Measurements from ENCODE around the gene RAP2C. TPM values are rescaled to one million over a fixed set of nuclear protein-coding genes. Genes with fewer than 3 reads are reported as not detected.
"Not testable (repeated sequence)": the region's sequence is repeated elsewhere in the genome, so short reads cannot be mapped to it uniquely, and the experiment has no call there.

Gene RAP2C
- total RNA-seq, 1 experiment from 2014 or later, result 9.7 TPM

- no peak overlapping the region for H3K4me3 ChIP-seq
- DNase-seq, result no peak
- no peaks in the 10 kb centered on the region for H3K27me3 ChIP-seq
- H3K9me3 ChIP-seq, result no peaks in the 10 kb centered on the region
- no peaks in the 10 kb centered on the region for H3K36me3 ChIP-seq
These were observed 54.2 kb downstream of the RAP2C start for GRCh38 chrX:132165005-132165404.

GRCh38 chrX:132163094-132163493 lies 56.2 kb downstream of the RAP2C start:
- not testable (repeated sequence) for DNase-seq, H3K27me3 ChIP-seq, H3K9me3 ChIP-seq, H3K4me3 ChIP-seq, H3K36me3 ChIP-seq

- Histone ChIP-seq H3K9me3 (no peaks in the 10 kb centered on the region), H3K36me3 (no peaks in the 10 kb centered on the region), H3K4me3 (no peak overlapping the region), H3K27me3 (no peaks in the 10 kb centered on the region)
- DNase-seq, result no peak
These were observed 66.1 kb downstream of the RAP2C start for GRCh38 chrX:132153166-132153565.

Other genes starting within 250 kb of the RAP2C start
- 4.5 and 12.3 TPM in 2 replicates for gene STK26, start 196.1 kb downstream of the RAP2C start, total RNA-seq (2014; rRNA removed; shearing (Covaris generic); ENCODE audit: low replicate concordance)
- not detected in 2 replicates for gene FRMD7, start 91.4 kb downstream of the RAP2C start, total RNA-seq (2014; rRNA removed; shearing (Covaris generic); ENCODE audit: low replicate concordance)